ELF-1 (cell line): ENCODE results near the gene ENPEP.
"Not testable (repeated sequence)": the region's sequence is repeated elsewhere in the genome, so short reads cannot be mapped to it uniquely, and the experiment has no call there.

Source experiments
- DNase-seq: peaks from one replicate; pipeline ENCODE4 v3.0.0-alpha.2; 2016; ENCODE audit warnings: low read depth, low spot score

ENPEP gene

DNA sequence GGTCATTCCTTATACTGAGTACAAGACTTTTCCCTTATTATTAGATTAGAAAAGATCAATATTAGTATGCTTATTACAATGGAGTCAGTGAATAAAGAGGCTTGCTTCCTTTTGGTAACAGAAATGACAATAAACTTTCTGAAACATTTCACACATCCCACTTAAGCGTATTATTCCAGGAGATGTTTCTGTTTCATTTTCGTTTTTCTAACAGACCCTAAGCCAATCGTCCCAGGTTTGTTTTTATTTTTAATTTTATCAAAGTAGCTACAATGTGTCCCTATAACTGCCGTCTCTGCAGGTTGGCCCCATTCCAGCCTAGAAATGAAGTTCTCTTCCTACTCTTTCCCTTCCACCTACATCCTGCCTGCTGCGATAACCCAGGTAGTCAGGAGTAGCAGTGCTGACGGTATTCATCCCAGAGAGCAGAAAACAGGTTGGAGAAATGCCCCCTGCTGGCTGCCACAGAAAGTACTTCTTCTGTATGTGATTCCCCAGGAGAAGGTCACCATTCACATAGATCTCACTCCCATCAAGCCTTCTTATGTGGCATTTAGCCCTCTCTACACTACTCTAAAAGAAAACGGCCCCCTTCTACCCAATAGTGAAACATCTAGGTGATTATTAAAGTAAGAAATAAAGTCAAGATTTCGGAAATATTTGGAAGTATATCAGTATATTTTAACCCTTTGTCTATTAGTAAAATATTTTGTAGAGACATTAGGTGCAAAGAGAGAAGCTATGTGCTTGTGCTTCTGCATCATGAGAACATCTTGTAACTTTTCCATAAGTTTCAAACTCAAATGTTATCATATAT lies 40.4 kb downstream of the ENPEP start:
- DNase-seq: peak; percentile 79

DNA sequence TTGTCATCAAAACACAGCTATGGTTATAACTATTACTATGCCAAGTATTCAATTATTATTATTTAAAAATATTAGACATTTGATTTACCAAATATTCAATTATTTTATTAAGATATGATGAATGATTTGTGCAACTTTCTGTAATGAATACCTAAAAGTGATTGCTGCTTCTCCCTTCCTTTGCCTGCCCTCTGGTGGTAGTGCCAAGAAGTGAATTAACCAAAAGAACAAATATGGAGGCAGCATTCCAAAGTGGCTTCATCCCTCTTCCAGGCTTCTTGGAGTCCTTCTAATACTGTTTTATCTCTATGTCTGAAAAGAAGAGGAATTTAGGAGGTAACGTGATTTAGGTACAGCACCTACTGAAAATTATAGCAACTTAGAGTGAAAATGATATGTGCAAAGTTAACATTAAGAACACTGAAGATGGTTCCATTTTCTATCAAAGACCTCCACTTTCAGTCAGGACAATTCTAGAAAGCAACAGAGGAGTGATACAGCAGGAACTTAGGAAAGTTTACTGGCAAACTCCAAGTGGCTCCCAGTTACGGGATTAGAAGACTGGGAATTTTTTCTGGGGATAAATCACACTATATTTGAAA lies 43.0 kb downstream of the ENPEP start:
- peak; percentile 22 for DNase-seq

DNA sequence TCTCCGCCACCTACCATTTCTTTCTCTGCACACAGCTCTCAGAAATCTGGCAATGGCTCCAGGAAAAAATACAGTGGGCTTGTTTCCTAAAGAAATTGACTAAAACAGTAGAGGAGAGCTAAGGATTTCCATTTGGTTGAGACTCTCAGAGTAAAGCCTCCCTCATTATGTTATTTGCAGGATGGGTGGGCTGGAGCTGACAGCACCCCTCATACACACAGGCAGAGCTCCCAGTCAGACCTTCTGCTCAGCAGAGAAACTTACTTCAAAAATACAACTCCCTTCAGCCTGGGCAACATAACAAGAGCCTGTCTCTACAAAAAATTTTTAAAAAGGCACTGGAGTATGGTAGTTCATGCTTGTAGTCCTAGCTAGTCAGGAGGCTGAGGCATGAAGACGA lies 44.9 kb downstream of the ENPEP start:
- DNase-seq: no peak

DNA sequence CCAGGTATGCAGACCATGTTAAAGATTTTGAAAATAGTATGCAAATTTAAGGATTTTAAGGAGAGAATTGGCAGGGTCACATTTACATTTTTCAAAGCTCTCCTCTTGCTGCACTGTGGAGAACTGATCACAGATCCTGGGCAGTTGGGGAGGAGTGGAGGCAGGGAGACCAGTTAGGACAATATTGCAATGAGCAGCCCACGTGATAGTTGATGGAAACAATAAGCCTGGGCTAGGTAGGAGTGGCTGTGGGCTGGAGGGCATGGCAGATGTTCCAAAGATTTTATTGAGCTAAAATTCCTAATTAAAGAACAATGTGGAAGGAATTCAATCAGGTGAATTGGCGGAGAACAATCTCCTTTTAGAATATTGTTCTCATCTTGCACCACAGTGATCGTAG lies 50.6 kb downstream of the ENPEP start:
- no peak for DNase-seq

DNA sequence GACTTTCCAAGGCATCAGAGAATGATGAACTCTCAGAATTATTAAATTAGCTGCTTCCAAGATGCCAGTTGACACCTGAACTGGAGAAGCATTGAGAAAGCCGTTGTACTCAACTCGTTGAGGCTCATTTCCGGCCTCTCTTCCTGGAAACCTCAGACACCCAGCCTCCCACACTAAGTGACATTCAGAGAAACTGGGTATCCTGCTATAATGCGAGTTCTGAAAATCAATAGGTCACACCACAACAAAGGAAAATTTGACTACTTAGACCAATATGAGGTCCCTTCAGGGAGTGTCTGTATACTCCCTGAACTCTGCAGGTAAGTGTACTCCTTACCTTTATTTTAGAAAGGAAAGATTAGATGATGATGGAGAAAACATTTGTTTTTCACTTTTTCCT lies 51.2 kb downstream of the ENPEP start:
- DNase-seq: no peak

DNA sequence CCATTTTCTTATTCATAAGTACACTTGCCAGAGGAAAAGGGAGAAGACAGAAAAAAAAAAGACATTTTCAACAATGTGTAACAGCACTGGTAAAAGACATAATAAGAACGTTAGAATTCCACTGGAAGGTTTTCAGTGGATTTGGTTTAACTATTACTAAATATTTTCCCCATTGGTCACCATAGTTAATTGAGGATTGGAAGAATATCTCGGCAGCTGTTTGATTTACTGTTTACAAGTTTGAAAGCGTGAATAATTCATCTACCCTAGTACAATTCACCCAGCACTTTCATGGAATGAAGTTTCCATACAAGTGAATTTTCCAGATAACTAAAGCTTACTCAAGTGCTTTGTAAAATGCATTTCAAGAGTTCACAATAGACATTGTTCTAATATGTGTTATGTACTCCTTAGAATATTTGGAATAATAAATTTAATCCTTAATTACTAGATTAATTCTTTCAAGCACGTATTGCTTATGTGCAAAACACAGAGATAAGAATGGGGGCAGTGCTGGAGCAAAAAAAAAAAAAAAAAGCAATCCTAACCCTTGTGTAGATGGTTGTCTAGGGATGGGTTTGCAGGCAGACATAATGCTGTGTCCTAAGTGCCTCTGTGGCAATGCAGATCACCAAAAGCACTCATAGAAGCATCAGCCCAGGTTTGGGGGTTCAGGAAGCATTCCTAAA lies 57.1 kb downstream of the ENPEP start:
- DNase-seq: no peak

DNA sequence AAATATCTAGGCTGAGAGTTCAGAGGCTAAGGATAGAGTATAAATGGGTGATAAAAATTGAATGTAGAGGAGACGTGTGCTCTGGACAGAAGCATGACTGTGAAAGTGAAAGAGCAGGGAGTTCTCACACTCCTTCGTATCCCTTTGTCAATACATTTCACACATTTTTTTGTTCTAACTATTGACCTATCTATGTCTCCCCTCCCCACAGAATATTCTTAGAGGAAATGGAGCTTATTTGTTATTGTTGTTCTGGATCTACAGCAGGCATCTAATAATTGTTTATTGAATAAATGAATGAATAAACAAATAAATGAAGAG lies 57.6 kb downstream of the ENPEP start:
- DNase-seq: no peak

DNA sequence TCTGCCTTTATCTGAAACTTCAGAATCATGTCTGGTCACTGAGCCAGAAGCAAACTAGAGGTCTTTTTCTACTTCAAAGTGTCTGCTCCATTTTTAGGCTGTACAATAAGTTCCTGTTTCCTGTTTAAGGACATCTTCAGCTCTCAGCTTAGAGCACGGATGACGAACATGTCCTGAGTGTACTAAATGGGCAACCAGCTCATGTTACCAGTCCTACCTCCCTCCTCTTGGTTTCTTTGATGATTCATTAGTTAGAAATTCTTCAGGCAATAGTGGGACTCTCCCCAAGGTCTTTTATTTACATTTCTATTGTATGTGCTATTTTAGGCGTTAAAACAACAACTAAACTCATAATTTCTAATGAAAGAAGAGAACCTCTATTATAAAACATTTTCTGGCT lies 58.0 kb downstream of the ENPEP start:
- peak; percentile 8 for DNase-seq

DNA sequence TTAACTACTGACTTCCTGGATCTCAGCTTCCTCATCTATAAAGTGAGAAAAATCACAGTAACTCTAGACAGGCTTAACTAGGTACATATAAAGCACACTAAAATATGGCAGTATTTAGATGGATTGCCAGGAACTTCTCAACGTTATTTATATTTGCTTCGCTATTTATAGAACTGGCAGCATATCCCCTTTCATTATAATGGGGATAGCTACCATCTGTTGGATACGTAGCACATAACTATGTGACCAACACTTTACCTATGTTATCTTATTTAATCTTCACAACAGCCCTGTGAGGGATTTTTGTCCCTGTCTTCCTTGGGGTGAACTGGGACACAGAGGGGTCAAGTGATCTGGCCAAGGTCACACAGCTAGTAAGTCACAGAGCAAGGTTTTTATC lies 64.6 kb downstream of the ENPEP start:
- no peak for DNase-seq

DNA sequence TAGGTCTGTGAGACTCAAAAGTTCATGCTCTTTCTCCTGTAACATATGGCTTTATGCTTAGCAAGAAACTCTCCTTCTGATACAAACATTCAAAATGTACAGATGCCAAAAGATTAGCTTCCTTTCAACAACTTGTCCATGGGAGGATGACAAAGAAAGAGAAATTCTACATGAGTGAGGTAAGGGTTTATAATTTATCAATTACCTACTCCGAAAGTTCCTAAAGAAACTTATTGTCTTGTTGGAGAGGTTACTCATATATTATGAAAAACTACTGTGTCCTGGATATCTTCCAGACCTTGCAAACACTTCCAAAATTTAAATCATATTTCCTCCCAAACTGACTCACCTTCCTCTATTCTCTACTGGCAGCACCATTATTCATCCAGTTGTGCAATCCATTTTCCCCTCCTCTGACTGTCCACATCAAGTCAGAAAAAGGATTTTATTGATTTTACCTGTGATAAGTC lies 65.1 kb downstream of the ENPEP start:
- no peak for DNase-seq

DNA sequence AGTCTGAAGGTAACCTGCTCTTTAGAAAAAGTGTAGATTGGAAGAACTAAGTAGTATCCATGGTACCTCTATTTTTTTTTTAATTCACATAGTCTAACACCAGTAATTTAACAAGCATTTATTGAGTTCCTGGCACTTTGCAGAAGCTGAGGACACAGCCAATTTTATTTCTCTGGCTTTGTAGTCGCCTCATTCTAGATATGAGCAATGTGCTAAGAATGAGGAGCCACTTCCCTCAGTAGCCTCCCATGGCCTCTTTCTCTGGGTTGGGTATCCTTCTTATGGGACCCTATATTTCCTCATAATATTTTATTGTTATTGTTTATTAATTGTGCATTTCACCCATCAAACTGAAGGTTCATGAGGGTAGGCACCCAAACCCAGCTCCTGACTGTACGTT lies 67.6 kb downstream of the ENPEP start:
- DNase-seq: no peak

DNA sequence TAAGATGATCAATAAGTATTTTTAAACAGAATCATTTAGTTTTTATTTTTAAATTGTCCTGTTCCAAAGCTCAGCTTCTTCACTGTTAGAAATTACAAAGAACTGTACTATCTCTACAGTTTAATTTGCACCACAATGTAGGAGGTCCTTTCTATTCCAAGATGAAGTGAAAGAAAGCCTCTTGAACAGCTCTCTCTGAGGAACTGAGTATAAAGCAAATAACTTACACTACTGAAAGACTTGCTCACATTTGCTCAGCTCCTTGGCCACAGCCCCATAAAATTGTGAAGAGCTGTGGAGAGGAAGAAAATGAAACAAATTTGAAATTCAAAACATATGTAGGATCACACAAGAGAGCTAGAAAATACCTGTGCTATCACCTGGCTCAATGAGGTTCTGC lies 68.6 kb downstream of the ENPEP start:
- no peak for DNase-seq

DNA sequence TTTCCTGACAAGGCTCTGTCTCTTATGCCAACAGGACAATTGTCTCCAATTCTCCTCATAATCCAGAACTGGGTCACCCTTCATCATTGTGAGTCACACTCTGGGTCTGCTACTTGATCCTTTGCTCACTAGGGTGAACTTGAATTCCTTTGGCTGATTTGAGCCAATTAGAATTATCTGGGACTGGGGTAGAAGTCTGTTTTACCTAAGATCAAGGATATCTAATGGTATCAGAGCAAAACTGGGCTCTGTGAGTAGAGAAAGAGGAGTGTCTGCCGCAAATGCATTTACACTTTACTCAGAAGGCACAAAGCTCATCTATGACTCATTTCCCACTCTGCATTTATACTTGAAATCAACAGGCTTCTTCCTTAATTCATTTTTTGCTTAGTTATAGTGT lies 74.3 kb downstream of the ENPEP start:
- no peak for DNase-seq

DNA sequence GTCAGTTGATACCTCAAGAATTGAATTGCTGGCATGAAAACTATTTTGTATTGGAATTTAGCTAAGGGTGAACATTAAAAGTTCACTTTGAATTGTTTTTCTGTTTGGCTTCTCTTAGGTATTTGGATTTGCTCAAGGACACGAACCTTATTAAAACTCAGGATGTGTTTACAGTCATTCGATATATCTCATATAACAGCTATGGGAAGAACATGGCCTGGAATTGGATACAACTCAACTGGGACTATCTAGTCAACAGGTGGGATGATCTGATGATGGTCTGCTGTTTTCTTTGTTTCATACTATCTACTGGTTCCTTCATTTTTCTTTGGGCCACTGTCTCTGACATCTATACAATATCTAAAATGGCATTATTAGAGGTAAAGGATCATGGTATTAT lies 77.2 kb downstream of the ENPEP start:
- no peak for DNase-seq

DNA sequence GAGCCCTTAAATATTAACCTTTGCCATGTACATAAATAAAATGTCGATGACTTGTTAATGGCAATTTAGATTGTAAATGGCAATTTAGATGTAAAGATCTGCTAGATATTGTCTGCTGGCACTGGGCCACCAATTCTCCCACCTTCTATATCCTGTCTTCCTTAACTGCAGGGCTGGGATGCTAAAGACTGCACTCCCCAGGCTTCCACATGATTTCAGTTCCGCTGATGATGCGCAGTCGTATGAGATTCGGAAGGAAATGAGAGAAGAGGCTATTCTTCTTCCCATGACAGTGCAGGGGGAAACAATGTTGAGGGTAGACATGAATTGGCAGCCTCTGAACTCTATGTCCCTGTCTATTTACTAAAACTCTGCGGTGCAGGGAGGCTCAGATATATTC lies 91.3 kb downstream of the ENPEP start:
- no peak for DNase-seq

DNA sequence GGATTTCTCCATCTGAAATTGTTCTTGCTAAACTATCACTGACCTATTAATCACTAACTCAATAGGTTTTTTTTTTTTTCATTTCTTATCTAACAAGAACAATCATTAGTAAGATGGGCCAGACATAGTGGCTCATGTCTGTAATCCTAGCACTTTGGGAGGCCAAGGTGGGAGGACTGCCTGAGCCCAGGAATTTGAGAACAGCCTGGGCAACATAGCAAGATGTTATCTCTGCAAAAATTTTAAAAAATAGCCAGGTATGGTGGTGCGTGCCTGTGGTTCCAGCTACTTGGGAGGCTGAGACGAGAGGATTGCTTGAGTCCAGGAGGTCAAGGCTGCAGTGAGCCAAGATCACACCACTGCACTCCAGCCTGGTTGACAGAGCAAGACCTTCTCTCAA lies 100.7 kb downstream of the ENPEP start:
- DNase-seq: not testable (repeated sequence)

DNA sequence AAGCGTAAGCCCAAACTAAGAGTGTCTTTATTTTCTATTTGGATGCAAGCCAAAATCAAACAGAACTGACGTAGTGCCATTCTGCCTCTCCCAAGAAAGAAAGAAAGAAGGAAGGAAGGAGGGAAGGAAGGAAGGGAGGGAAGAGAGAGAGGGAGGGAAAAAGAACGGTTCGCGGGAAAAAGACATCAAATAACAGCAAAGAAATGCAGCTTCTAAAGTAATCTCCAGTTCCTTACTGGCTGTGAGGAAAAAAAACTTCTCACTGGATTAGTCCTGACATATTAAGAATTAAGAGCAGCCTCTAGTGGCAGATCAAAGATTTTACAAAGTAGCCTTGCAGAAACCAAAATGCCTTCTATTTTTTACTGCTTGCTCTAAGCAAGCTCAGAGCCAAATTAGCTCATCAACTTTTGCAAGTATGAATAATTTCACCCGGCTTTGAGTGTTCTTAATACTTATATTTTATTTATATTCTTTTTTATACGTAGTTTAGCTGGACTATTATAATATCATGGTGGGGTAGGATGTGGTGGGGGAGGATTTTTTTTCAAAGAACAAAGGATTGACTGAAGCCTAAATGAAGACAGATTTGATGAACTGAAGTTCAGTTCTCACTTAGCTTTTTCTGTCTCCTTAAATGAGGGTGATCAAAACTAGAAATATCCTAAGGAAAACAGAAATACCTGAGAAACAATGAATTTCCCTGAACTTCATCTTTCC lies 110.3 kb downstream of the ENPEP start:
- no peak for DNase-seq

DNA sequence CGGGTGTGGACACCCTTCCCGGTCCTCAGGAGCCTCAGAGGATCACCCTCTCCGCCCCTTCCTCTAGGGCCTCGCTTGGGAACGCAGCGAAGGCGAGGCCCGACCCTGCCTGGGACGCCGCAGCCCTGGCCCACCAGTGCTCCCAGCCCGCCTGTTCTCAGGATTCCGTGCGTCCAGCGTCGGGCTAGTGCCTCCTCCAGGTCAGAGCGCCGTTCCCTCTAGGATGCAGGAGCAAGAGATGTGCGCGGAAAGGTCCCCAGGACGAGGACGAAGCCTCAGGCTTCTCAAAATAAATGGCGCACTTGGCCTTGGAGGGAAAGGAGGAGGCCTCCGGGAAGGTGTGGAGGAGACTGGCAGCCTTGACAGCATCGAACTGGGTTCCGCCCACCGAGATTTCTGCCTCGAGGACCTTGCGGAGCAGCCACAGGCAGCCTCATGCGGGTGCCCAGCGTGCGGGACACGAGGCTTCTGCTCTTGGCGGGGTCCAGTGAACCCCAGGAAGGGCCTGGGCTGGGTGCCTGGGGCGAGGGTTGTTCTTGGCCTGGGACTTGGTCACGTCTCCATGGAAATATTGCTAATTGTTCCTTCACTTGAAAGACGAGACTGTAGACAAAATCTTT lies 111.8 kb downstream of the ENPEP start:
- peak; percentile 8 for DNase-seq

DNA sequence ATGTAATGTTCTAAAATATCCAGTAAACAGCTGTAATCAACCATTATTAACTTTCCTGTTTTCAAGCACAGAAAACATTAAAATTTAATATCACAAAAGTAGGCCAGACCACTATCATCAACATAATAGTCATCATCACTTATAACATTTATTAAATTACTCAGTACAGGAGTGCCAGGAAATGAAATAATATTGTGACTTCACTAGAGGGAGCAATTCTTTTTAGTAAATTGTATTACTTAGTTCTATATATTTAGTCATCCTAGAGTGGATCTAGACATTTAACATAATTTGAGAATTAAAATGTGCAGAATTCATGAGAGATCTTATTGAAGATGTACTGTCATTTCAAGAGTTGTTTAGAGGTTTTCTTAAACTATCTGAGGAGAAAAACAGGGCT lies 113.3 kb downstream of the ENPEP start:
- DNase-seq: no peak

DNA sequence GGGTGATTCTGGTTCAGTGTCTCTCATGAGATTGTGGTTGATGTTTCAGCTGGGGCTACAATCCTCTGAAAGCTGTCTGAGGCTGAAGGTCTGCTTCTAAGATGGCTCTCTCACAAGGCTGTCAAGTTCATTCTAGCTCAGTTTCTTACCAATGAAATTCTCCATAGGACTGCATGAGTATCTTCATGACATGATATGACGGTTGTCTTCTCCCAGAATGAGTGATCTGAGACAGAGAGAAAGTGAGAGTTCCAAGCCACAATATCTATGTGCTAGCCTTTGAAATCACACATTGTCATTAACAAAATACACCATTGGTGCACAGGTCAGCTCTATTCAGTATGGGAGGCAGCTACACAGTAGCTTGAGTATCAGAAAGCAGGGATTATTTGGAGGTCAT lies 119.6 kb downstream of the ENPEP start:
- no peak for DNase-seq

DNA sequence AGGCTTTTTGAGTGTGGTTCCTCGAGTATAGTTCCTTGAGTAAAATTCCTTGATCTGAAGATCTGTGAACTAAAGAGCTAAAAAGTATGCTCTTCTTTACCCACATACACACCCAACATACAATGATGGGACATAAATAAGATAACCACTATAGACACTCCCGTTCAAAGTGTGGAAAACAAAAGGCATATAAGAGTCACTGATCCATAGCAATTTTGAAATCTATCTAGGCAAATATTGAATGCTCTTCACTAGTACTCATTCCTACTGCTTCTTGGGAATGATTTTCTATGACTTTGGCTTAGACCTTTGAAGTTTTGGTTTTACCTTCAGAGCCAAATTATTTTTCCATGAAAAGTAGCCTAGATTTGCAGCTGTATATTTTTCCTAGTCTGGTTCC lies 120.5 kb downstream of the ENPEP start:
- no peak for DNase-seq

DNA sequence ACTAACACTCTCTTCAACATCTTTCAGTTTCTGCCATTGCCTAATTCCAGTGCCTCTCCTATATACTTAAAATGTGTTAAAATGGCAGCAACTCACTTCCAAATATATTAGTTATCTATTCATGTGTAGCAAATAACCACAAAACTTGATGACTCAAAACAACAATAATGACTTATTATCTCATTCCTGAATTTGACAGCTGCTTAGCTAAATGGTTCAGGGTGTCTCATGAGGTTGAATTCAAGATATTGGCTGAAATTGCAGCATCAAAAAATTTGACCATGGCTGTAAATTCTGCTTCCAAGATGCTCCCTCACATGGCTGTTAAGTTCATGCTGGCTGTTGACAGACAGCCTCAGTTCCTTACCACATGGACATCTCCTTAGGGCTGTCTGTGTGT lies 121.6 kb downstream of the ENPEP start:
- no peak for DNase-seq
